ENCODE measurements around the gene ABTB1. TPM values are rescaled to one million over a fixed set of nuclear protein-coding genes. Genes with fewer than 3 reads are reported as not detected.
A peak's percentile ranks its signal among the peaks of the same experiment; 100 is the strongest.

Gene ABTB1
- total RNA-seq (2014; rRNA removed), result 4.0 and 5.2 TPM in 2 replicates
- 16.7 TPM for polyA plus RNA-seq (2012)

DNA sequence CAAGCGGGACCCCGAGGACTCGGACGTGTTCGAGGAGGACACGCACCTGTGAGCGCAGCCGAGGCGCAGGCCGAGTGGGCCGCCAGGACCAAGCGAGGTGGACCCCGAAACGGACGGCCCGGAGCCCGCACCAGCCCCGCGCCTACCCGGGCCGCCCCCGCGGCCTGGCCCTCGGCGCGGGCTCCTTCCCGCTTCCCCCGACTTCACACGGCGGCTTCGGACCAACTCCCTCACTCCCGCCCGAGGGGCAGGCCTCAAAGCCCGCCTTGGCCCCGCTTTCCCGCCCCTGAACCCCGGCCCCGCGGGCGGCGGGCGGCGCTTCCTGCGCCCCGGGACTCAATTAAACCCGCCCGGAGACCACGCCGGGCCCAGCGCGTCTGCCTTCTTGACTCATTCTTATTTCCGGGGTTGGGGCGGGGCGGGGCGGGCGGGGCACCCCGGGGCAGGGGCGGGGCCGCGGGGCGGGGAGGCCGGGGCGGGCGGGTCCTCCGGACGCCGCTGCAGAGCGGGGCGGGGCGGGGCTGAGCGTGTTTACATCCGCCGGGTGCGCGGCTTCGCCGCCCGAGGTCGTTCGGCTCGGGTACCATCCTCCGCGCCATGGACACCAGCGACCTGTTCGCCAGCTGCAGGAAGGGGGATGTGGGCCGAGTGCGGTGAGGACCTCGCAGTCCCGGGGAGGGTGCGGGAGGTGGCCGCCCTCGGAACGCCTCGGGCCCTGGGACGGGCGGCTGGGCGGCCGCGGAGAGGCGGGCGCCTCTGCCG lies at the start of gene ABTB1:
TSS of gene ABTB1 (plus strand) at position 524 of the 762 bp plus-strand sequence. CDS start at position 598, 74 bp downstream.
- DNase-seq (ENCODE audit: low read depth), result peak; percentile 69

DNA sequence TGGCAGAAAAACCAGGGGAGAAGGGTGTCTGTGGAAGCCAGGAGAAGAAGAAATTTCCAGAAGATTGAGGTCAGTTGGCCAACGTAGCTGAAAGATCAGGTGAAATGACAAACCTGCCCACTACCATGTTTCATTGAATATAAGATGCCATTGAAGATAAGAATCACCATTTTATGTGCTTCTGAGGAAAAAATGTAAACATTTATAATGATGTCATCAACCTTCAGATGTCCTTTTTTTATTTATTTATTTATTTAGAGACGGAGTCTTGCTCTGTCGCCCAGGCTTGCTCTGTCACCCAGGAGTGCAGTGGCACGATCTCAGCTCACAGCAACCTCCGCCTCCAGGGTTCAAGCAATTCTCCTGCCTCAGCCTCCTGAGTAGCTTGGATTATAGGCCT lies 48.7 kb upstream of the ABTB1 start:
- no peak for DNase-seq (ENCODE audit: low read depth)

DNA sequence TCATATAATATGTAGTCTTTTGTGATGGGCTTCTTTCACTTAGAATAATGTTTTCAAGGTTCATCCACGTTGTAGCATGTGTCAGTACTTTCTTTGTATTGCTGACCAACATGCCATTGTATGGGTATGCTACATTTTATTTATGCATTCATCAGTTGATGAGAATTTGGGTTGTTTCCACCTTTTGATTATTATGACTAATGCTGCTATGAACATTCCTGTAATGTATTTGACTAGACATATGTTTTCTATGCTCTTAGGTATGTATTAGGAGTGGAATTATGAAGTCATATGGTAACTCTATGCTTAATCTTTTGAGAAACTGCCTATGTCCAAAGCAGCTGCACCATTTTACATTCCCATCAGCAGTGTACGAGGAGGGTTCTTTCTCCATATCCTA lies 46.9 kb upstream of the ABTB1 start:
- DNase-seq (ENCODE audit: low read depth), result no peak

DNA sequence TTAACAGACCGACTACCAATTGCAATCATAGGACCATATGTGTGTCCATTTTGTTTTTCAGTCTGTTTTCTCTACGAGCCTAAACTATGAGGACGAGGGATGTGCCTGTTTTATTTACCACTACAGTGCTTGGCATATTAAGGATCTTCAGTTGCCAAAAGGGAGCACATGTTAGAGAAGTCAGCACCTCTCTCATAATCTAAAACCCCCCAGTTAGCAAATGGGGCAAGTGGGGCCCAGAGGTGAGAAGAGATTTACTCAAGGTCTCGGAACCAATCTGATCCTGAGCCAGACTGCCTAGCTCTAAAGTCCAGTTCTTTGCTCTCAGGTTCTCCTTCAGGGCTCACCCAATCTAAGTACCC lies 44.3 kb upstream of the ABTB1 start:
- no peak for DNase-seq (ENCODE audit: low read depth)

DNA sequence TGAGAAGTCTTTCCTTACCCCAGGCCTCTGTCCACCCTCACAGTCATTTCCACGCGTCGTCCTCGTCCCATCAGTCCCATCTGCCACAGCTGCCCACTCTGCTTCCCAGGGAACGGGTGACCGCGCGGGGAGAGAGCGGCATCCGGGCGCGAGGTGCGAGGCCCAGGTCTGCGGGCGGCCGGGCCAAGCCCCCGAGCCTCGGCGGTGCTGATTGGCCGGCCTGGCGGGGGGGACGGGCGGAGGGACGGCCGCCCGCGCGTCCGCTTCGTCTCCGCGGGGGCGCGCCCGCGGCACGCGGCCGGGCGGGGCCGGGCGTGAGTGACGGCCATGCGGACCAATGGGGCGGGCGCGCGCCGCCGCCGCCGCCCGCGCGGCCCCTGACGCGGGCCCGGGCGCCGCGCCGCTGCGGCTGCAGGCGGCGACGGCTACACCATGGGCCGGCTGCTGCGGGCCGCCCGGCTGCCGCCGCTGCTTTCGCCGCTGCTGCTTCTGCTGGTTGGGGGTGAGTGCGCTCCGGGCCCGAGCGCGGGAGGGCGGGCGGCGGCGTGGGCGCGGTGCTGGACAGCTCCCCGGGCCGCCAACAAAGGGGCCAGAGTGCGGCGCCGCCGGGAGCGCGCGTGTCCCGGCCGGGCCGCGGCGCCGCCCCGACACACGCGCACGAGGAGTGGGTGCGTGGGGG lies 43.8 kb upstream of the ABTB1 start, which contains the start of gene PODXL2:
TSS of gene PODXL2 (plus strand) at position 398 of the 679 bp plus-strand sequence. CDS start at position 433, 35 bp downstream.
- DNase-seq (ENCODE audit: low read depth), result peak; percentile 19

DNA sequence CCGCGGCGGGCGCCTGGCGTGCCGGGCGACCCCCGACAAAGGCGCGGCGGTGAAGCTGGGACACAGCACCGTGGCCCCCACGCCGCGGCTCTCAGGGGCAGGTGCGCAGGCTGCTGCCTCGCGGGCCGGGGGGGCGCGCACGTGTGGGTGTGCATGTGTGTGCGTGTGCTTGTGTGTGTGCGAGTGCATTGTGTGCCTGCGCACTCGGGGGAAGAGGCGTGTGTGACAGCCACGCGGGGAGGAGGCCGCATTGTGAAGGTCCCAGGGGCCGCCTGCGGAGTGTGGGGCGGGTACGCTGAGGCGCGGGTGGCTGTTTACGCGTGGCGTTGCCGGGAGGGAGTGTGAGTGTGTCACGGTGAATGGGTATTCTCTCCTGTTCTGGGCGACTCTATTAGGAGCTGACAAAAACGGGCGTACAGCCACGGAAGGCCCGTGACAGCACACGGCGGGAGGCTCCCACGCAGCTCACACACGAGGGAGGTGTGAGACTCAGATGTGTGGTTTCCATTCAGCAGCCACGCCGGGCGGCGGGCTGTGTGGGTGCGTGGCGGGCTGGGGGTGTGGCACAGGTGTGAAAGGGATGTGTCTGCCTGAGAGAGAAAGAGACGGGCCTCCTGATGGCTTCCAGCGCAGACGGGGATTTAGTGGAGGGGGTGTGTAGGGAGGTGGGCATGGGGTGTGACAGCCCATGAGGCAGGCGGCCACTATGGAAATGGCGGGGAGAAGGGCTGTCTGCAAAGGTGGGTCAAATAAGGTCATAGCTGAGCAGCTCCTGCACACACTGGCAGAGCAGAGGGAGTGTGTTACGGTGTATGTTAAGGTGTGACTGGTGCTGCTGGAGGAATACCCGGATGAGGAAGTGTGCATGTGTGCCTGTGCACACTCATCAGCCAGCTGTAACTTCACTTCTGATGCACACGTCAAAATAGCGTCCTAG lies 43.0 kb upstream of the ABTB1 start:
- DNase-seq (ENCODE audit: low read depth), result no peak

DNA sequence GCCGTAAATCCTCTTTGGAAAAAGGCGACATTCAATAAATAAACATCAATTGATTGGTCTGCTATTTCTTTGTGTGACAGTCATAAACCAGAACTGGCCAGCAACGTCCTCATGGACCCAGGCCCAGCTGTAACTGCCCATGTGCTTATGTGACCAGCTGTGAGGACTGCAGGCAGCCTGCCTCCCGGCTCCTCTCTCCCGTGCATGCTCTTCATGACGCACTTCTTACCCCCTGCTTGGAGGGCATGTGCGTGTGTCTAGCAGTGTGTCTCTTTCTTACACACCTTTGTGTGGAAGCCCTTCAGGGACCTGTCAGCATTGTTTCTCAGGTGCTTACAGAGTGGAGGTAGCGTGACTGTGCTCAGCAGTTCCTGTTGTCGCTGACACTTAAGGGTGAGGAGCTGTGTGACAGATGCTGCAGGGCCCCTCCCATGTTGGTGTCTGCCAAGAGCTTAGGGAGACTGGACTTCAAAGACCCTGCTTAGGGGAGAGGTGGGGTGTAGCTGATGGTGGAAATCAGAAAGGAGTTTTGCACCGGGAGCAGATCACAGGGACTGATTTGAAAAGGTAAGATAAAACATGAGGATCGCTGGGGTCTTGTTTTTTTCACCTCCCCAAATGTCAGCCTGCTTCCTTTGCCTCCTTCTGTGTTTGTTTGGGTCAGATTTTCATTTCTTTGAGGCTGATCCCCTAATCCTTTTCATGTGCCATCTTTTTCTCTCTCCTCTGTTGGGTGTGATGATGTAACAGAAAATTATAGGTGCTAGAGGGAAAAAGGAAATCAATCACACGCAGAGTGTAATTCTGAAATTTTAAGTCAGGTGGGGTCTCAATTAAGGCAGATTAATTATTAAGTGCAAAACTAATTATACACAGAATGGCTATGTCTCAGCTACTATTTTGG lies 41.7 kb upstream of the ABTB1 start:
- no peak for DNase-seq (ENCODE audit: low read depth)

DNA sequence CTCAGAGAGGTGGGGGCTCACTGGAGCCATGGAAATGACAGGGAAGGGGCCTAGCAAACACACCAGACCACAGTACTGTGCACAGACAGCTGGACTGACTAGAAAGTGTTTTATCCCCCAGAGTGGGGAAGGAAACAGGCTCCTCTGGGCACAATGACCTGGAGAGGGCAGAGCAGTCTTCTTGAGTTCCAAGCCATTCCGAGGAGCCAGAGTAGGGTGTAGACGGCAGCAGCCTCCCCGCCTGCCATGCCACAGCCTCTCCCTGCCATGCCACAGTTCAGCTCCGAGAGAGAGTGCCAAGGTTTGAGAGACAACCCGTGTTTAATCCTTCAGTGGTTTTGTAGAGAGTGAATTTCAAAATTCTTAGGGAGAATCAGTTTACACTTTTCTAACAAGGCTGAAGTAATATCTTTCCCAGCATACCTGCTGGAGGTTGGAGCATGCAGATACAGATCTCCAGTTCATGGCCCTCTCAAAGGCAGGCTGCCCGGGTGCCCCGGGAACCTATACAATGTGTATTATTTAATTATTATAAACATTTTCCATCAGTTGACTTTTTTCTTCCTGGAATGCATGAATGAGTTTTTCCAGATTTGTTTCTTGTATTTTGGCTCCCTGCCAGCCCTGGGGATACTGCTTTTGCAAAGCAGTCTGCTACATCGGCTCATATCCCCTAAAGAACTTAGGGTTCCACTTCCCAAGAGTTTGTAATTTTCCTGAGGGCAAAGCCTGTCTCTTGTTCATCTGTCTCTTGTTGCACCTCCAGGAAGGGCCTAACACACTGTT lies 40.5 kb upstream of the ABTB1 start:
- no peak for DNase-seq (ENCODE audit: low read depth)

DNA sequence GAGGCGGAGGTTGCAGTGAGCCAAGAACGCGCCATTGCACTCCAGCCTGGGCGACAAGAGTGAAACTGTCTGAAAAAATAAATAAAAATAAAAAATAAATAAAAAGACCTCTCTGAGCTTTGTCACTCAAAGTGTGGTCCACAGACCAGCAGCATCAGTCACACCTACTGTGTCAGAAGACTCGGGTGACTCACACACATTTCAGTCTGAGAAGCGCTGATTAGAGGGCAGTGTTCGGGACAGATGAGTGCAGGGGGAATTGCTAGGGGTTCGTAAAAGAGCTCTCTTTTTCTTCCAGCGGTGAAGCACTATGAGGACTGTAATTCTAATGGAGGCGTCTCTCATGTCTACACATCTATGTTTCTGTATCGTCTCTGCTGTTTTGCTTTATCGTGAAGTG lies 38.1 kb upstream of the ABTB1 start:
- DNase-seq (ENCODE audit: low read depth), result no peak

DNA sequence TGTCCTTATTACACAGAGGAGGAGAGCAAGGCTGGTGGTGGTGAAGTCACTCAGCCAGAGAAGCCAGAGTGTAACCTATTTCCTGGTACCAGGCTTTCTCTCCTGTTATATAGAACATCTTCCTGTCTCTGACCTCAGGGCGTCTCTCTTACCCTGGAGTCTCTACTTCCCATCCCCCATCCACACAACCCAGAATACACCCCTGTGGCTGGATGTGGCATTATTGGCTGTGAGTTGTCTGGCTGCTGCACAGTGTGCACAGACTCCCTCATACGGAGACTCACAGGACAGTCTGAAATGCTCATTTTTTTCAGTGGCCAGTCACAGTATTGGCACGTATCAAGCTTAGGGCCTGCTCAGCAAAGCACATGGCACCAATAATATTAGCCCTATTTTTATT lies 35.2 kb upstream of the ABTB1 start:
- DNase-seq (ENCODE audit: low read depth), result peak; percentile 15

DNA sequence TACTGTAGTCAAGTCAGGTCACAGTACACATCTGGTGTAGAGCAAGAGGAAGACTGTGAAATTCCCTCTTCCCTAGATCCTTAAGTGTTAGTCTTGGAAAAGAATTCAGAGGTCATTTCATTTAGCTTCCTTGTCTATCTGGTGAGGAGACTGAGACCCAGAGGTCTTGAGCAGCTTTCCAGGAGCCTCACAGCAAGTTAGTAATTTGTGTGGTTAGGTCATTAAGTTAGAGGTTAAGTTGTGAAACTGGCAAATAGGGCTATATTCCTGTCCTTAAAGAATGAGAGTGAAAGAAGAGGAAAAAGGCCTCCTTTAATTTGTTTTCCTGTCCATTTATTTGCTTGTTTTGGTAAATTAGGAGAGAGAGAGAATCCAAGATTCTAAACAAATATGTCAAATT lies 34.8 kb upstream of the ABTB1 start:
- no peak for DNase-seq (ENCODE audit: low read depth)

DNA sequence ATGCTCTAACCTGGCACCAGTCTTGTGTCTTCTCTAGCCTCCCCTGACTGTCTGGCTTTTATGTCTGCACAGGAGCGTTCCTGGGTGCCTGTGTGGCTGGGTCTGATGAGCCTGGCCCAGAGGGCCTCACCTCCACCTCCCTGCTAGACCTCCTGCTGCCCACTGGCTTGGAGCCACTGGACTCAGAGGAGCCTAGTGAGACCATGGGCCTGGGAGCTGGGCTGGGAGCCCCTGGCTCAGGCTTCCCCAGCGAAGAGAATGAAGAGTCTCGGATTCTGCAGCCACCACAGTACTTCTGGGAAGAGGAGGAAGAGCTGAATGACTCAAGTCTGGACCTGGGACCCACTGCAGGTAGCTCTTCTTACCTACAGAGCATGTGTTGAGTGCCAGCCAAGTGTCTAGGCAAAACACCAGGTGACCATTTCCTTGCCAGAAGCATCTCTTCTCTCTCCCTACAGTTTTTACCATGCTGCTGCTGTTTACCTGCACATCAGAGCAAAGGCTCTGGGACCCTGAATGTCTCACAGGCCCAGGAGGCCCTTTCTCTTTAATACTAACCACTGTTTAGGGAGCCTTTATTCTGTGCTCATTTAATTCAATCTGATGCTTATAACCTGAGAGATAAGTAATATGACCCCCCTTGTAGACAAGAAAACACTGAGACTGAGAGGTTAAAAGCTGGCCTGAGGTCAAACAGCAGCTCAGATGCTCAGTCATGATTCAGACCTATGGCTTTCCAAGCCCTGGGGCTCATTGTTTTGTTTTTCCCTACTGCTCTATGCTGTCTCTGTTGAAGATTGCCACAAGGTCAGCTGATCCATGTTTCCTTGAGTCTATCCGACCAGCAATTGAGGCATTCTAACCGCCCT lies 33.3 kb upstream of the ABTB1 start:
- peak; percentile 66 for DNase-seq (ENCODE audit: low read depth)

DNA sequence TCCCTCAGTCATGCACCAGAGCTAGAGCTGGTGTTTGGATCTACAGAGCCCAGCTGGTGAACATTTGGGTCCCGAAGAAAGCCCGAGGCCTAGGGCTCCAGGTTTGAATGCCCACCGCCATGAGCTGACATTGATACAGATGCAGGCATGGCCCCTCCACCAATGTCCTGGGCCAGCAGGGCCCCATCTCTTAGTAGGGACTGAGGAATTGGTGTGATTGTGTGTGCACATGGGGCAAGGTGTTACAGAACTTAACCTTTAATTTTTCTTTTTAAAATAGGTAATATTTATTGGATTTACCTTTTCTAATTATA lies 32.8 kb upstream of the ABTB1 start:
- no peak for DNase-seq (ENCODE audit: low read depth)

DNA sequence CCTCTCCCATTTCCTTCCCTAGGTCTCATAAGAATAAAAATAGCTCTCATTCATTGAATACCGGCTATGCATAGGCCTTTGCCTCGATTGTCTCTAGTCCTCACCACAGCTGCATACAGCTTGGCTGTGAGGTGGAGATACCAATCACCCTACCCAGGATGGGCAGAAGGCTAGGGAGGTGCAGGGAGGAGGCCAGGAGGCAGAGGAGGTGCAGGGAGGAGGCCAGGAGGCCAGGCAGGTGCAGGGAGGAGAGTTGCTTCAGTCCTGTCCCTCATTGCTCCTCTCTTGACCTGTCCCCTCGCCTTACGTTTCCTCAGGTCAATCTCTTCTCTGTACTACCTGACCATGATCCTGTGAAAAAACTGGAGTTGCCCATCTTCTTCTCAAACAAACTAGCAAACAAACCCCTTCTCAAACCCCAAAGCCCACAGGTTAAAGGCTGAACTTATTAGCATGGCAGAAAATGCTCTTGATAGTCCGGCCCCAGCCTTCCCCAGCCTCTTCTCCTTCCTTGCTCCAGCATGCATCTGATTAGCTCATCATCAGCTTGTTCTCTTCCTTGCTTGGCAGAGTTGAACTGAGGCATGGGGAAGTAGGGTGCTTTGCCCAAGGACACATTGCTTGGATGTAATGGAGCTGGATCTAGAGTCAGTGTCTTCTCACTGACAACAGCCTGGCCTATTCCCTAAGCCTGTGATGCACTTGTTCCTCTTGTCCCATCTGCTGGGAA lies 27.9 kb upstream of the ABTB1 start:
- no peak for DNase-seq (ENCODE audit: low read depth)

DNA sequence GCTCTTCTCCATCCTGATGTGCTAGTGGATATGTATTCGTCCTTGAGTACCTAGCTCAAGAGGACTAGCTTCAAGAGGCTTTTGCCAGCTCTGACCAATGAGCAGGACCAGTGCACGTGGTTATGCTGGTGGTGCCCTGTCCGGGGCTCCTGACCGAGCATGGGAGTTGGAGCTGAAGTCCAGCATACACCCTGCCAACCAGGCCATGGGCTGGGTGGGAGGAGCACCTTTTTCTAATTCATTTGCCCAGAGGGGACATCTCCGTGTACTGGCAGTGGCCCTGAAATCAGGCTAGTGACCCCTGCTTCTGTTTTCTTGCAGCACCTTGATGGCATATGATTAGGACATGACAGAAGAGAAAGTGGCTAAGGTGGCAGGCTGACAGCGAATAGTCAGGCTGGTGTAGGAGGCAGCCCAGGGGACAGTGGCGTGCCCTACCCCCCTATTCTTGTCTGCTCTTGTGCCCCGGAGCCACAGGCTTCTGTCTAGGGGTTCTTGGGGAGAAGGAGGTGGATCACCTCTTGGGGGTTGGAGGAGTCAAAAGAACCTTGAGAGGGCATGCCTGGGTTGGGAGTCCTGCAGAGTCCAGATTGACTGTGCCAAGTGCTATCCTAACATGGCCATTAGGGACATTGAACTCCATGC lies 27.3 kb upstream of the ABTB1 start:
- DNase-seq (ENCODE audit: low read depth), result no peak

DNA sequence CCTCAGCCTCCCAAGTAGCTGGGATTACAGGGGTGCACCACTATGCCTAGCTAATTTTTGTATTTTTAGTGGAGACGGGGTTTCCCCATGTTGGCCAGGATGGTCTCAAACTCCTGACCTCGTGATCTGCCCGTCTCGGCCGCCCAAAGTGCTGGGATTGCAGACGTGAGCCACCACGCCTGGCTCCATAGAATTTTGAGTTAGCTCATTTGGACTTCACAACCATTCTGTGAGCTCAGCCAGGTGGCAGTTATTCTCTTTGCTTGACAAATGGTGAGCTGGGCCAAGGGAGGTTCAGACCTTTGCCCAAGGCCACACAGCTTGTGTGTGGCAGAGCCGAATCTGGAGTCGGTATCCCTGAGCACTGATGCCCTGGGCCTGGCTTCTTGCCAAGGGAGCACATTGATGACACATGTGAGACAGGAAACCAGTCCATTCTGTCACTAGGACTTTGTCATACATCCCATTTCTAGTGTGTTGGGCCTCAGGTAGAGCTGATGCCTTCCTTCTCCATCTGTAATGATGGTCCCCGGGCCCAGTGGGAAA lies 26.2 kb upstream of the ABTB1 start:
- no peak for DNase-seq (ENCODE audit: low read depth)

DNA sequence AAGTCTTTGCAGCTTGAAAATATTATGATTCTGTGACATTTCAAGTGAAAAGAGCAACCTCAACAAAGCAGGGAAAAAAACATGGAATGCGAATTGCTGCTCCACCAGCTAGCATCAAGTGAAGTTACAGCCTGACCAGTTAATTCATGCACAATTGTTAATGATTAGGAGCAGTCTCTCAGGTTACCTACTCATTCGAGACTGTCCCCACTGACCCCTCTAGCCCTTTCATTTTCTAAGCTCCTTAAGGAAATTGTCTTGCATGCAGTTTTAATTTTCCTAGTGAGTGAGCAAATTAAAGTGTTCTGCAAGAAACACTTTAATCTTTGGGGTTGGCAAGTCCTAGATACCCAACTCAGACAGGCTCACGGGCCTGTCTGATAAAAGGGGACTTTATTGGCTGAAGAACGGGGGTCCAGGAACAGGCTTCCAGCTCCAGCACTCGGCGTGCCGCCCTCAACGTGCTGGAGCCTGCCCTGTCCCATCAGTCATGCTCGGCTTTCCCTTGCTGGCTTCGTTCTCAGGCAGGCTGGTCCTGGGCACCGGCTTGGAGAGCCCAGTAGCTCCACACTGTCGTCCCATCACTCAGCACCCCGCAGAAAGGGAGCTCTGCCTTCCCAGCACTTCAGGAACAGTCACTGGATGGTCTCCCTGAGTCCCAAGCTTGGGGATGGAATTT lies 25.4 kb upstream of the ABTB1 start:
- no peak for DNase-seq (ENCODE audit: low read depth)
